Measurements from ENCODE around the gene LBP.
"Not testable (repeated sequence)": the region's sequence is repeated elsewhere in the genome, so short reads cannot be mapped to it uniquely, and the experiment has no call there.

LBP gene

GRCh38 chr20:38337561-38338140 lies 8.6 kb upstream of the LBP start:
- WGBS (ENCODE audit: insufficient coverage, insufficient read length), result no CpG with 5 or more reads among the region's 6 CpGs
- H3K4me1 ChIP-seq (ENCODE audit: control insufficient read depth, insufficient read depth, low read length), result peaks cover 4% of the 10 kb centered on the region; the same call in 1 of the 2 replicates
- DNase-seq (ENCODE audit: low read depth, low spot score), result peak; percentile 96
- no peak overlapping the region for H3K27ac ChIP-seq (ENCODE audit: low read length)
- H3K27me3 ChIP-seq (ENCODE audit: control insufficient read depth, insufficient read depth, low read length), result no peaks in the 10 kb centered on the region
- H3K9me3 ChIP-seq (ENCODE audit: control insufficient read depth, insufficient read depth, low read length), result no peaks in the 10 kb centered on the region
- H3K4me3 ChIP-seq (ENCODE audit: low read length), result no peak overlapping the region
- H3K36me3 ChIP-seq (ENCODE audit: control insufficient read depth, insufficient read depth, low read length), result no peaks in the 10 kb centered on the region

DNA sequence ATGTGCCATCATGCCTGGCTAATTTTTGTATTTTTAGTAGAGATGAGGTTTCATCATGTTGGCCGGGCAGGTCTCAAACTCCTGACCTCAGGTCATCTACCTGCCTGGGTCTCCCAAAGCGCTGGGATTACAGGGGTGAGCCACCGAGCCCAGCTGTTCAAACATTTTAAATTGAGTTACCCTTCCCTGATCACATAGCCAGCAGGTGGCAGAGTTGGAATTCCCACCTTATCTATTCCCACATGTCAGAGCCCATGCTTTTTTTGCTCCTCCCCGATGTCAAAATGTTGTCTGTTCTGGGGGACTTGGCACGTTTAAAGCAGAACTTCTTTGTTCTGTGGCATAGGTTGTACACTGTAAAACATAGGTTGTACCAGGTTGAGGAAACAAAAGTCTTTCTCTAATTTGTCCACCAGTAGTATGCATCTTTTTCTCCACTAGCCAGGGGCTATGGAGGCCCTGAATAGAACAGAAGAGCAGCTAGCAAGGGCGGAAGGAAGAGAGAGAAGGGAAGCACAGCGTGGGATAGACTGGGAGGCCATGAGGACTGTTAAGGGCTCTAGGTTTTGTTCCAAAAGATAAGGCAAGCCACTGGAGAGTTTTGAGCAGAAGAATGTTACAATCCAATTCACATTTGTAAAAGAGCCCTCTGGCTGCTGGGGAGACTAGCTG lies 7.3 kb upstream of the LBP start:
- WGBS (ENCODE audit: insufficient coverage, insufficient read length), result no CpG with 5 or more reads among the region's 7 CpGs
- no peaks in the 10 kb centered on the region for H3K9me3 ChIP-seq (ENCODE audit: control insufficient read depth, insufficient read depth, low read length)
- peak; percentile 54 for DNase-seq (ENCODE audit: low read depth, low spot score)
- no peaks in the 10 kb centered on the region for H3K27me3 ChIP-seq (ENCODE audit: control insufficient read depth, insufficient read depth, low read length)
- H3K27ac ChIP-seq (ENCODE audit: low read length), result no peak overlapping the region
- peaks cover 6% of the 10 kb centered on the region for H3K4me1 ChIP-seq (ENCODE audit: control insufficient read depth, insufficient read depth, low read length)
- H3K4me3 ChIP-seq (ENCODE audit: low read length), result no peak overlapping the region
- H3K36me3 ChIP-seq (ENCODE audit: control insufficient read depth, insufficient read depth, low read length), result no peaks in the 10 kb centered on the region

DNA sequence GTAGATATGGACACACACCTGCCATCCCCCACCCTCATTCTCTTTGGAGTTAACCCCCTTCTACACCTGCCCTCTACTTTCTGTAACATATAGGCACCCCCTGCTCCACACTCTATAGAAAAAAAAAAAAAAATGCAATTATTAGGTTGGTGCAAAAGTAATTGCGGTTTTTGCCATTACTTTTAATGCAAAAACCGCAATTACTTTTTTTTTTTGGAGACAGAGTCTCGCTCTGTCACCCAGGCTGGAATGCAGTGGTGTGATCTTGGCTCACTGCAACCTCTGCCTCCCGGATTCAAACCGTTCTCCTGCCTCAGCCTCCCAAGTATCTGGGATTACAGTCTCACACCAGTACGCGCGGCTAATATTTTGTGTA lies 6.8 kb upstream of the LBP start:
- WGBS (ENCODE audit: insufficient coverage, insufficient read length), result no CpG with 5 or more reads among the region's 8 CpGs
- not testable (repeated sequence) for H3K4me1 ChIP-seq (ENCODE audit: control insufficient read depth, insufficient read depth, low read length); DNase-seq (ENCODE audit: low read depth, low spot score); H3K27me3 ChIP-seq (ENCODE audit: control insufficient read depth, insufficient read depth, low read length); H3K27ac ChIP-seq (ENCODE audit: low read length); H3K9me3 ChIP-seq (ENCODE audit: control insufficient read depth, insufficient read depth, low read length); H3K4me3 ChIP-seq (ENCODE audit: low read length); H3K36me3 ChIP-seq (ENCODE audit: control insufficient read depth, insufficient read depth, low read length)

DNA sequence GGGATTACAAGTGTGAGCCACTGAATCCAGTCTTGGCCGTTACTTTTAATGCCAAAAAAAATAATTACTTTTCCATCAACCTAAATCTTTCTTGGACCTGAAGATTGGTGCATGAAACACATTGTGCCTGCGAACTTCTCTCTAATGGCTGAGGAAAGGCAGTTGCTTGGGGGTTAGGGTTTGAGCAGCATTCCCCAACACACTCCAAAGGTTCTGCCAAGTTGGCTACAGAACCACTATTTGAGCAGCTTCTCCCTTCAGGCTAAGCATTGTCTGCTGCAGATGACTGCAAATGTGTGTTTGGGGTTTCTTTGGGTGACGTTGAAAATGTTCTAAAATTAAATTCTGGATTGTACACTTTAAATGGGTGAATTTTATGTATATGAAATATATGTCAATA lies 6.3 kb upstream of the LBP start:
- no peak for DNase-seq (ENCODE audit: low read depth, low spot score)

GRCh38 chr20:38340693-38341092 lies 5.6 kb upstream of the LBP start:
- H3K4me3 ChIP-seq (ENCODE audit: low read length), result no peak overlapping the region
- WGBS (ENCODE audit: insufficient coverage, insufficient read length), result no CpG with 5 or more reads among the region's 6 CpGs
- no peak for DNase-seq (ENCODE audit: low read depth, low spot score)
- no peaks in the 10 kb centered on the region for H3K27me3 ChIP-seq (ENCODE audit: control insufficient read depth, insufficient read depth, low read length)
- H3K4me1 ChIP-seq (ENCODE audit: control insufficient read depth, insufficient read depth, low read length), result peaks cover 6% of the 10 kb centered on the region
- H3K9me3 ChIP-seq (ENCODE audit: control insufficient read depth, insufficient read depth, low read length), result no peaks in the 10 kb centered on the region
- no peaks in the 10 kb centered on the region for H3K36me3 ChIP-seq (ENCODE audit: control insufficient read depth, insufficient read depth, low read length)
- no peak overlapping the region for H3K27ac ChIP-seq (ENCODE audit: low read length)

More for the DNA sequence above, 6.3 kb upstream of the LBP start:
- Histone ChIP-seq H3K27me3 (ENCODE audit: control insufficient read depth, insufficient read depth, low read length) (no peaks in the 10 kb centered on the region), H3K4me3 (ENCODE audit: low read length) (no peak overlapping the region), H3K36me3 (ENCODE audit: control insufficient read depth, insufficient read depth, low read length) (no peaks in the 10 kb centered on the region), H3K27ac (ENCODE audit: low read length) (no peak overlapping the region), H3K4me1 (ENCODE audit: control insufficient read depth, insufficient read depth, low read length) (peaks cover 6% of the 10 kb centered on the region), H3K9me3 (ENCODE audit: control insufficient read depth, insufficient read depth, low read length) (no peaks in the 10 kb centered on the region)
- WGBS (ENCODE audit: insufficient coverage, insufficient read length), result no CpG with 5 or more reads among the region's 3 CpGs

GRCh38 chr20:38342216-38342615 lies 4.1 kb upstream of the LBP start:
- DNase-seq (ENCODE audit: low read depth, low spot score), result peak; percentile 70
- Histone ChIP-seq H3K4me3 (ENCODE audit: low read length) (no peak overlapping the region), H3K27ac (ENCODE audit: low read length) (peak overlapping the region; percentile 48), H3K36me3 (ENCODE audit: control insufficient read depth, insufficient read depth, low read length) (no peaks in the 10 kb centered on the region), H3K4me1 (ENCODE audit: control insufficient read depth, insufficient read depth, low read length) (peaks cover 6% of the 10 kb centered on the region), H3K27me3 (ENCODE audit: control insufficient read depth, insufficient read depth, low read length) (no peaks in the 10 kb centered on the region), H3K9me3 (ENCODE audit: control insufficient read depth, insufficient read depth, low read length) (no peaks in the 10 kb centered on the region)
- no CpG with 5 or more reads among the region's 7 CpGs for whole genome bisulfite sequencing (ENCODE audit: insufficient coverage, insufficient read length)

- H3K27ac ChIP-seq (ENCODE audit: low read length), result peak overlapping the region; percentile 48
- H3K27me3 ChIP-seq (ENCODE audit: control insufficient read depth, insufficient read depth, low read length), result no peaks in the 10 kb centered on the region
- no CpG with 5 or more reads among the region's 5 CpGs for WGBS (ENCODE audit: insufficient coverage, insufficient read length)
- H3K4me3 ChIP-seq (ENCODE audit: low read length), result no peak overlapping the region
- DNase-seq (ENCODE audit: low read depth, low spot score), result no peak
- no peaks in the 10 kb centered on the region for H3K36me3 ChIP-seq (ENCODE audit: control insufficient read depth, insufficient read depth, low read length)
- no peaks in the 10 kb centered on the region for H3K9me3 ChIP-seq (ENCODE audit: control insufficient read depth, insufficient read depth, low read length)
- peaks cover 6% of the 10 kb centered on the region for H3K4me1 ChIP-seq (ENCODE audit: control insufficient read depth, insufficient read depth, low read length)
Observed at GRCh38 chr20:38342713-38343310, 3.5 kb upstream of the LBP start.

DNA sequence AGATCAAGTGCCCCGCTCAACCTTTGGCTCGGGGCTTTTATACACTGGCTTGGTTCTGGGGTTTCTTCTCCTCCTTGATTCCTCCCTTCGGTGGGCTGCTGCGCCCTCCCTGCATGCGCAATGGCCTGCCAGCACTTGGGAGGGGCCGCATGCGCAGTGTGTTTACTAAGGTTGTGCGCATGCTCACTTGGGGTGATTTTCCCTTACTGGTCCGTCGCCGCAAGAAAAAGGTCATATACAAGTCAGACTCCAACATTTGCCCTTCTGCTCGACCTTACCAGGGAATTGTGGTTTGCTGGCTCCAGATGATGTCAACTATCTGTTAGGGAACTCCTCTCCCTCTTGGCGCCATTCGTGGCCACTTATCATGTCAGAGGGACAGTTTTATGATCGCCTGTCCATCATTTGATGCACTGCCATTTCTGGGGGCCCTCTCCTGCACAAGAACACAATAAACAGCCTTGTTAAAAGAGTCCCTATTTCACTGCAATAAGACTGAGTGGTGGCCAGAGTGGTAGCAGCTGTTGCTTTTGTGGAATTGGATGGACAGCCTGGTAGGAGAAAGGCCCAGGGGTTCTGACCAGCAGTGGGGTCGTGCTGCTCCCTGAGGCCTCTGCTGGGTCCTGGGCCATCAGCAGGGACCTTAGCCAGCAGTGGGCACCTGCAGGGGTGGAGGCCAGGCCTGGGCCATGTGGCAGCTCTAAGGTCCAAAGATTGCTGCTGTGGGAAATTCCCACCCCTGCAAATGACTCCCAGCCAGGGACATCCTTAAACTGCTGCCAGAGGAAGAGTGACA lies 2.8 kb upstream of the LBP start:
- H3K9me3 ChIP-seq (ENCODE audit: control insufficient read depth, insufficient read depth, low read length), result no peaks in the 10 kb centered on the region
- WGBS (ENCODE audit: insufficient coverage, insufficient read length), result no CpG with 5 or more reads among the region's 16 CpGs
- H3K27me3 ChIP-seq (ENCODE audit: control insufficient read depth, insufficient read depth, low read length), result no peaks in the 10 kb centered on the region
- peaks cover 6% of the 10 kb centered on the region for H3K4me1 ChIP-seq (ENCODE audit: control insufficient read depth, insufficient read depth, low read length)
- DNase-seq (ENCODE audit: low read depth, low spot score), result no peak
- H3K36me3 ChIP-seq (ENCODE audit: control insufficient read depth, insufficient read depth, low read length), result no peaks in the 10 kb centered on the region
- H3K27ac ChIP-seq (ENCODE audit: low read length), result no peak overlapping the region
- no peak overlapping the region for H3K4me3 ChIP-seq (ENCODE audit: low read length)

DNA sequence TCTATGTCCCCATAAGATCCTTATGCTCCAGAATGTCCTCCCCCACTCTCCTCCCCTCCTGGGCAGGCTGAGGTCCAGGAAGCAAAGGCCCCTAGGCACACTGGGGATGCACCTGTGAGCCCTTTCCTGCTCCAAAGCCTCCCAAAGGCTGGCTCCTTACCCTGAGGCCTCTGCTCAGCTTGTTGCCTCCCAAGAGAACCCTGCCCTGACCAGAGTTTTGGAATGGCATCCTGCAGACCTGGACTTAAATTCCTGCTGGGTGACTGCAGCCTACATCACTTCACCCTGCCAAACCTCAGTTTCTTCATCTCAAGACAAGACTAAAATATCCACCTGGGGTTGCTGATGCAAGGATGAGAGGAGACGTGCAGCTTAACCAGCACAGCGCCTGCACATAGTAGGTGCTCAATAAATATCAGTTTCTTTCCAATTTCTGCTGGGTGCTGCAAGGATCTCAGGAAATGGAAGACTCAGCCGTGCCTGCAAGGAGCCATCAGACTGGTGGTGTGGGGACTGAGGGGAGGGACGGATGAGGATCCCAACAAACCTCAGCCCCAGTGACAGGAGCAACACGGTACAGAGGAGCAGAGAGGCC lies 2.1 kb upstream of the LBP start:
- no peak overlapping the region for H3K27ac ChIP-seq (ENCODE audit: low read length)
- H3K4me1 ChIP-seq (ENCODE audit: control insufficient read depth, insufficient read depth, low read length), result peaks cover 6% of the 10 kb centered on the region
- WGBS (ENCODE audit: insufficient coverage, insufficient read length), result no CpG with 5 or more reads among the region's 5 CpGs
- H3K27me3 ChIP-seq (ENCODE audit: control insufficient read depth, insufficient read depth, low read length), result no peaks in the 10 kb centered on the region
- no peaks in the 10 kb centered on the region for H3K36me3 ChIP-seq (ENCODE audit: control insufficient read depth, insufficient read depth, low read length)
- no peak for DNase-seq (ENCODE audit: low read depth, low spot score)
- no peak overlapping the region for H3K4me3 ChIP-seq (ENCODE audit: low read length)
- no peaks in the 10 kb centered on the region for H3K9me3 ChIP-seq (ENCODE audit: control insufficient read depth, insufficient read depth, low read length)

DNA sequence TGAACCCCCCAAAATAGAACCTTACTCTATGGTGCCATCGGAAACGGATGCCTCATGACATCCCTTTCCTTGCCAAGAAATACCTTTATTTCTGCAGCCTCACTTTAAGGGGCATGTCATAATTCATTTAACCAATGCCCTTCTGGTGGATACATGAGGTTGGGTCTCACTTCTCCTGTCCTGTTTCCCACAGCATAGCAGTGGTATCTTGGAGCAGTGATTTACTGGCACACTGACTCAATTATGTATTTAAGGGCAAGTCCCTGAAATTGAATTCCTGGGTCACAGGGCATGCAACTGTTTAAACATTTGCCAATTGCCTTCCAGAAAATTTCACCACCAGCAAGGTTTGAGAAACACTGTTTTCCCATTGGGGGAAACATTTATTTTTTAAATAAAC lies 639 bp upstream of the LBP start:
- no peak overlapping the region for H3K27ac ChIP-seq (ENCODE audit: low read length)
- peaks cover 6% of the 10 kb centered on the region for H3K4me1 ChIP-seq (ENCODE audit: control insufficient read depth, insufficient read depth, low read length)
- no peak for DNase-seq (ENCODE audit: low read depth, low spot score)
- H3K27me3 ChIP-seq (ENCODE audit: control insufficient read depth, insufficient read depth, low read length), result no peaks in the 10 kb centered on the region
- no peak overlapping the region for H3K4me3 ChIP-seq (ENCODE audit: low read length)
- H3K9me3 ChIP-seq (ENCODE audit: control insufficient read depth, insufficient read depth, low read length), result no peaks in the 10 kb centered on the region
- no peaks in the 10 kb centered on the region for H3K36me3 ChIP-seq (ENCODE audit: control insufficient read depth, insufficient read depth, low read length)
- WGBS (ENCODE audit: insufficient coverage, insufficient read length), result no CpG with 5 or more reads among the region's 2 CpGs

Data from iPS DF 6.9 (cell line).